ENCODE data around the gene MMP7. TPM values are rescaled to one million over a fixed set of nuclear protein-coding genes. Genes with fewer than 3 reads are reported as not detected.

Gene MMP7
- total RNA-seq, 1 experiment from 2014 or later, result not detected

DNA sequence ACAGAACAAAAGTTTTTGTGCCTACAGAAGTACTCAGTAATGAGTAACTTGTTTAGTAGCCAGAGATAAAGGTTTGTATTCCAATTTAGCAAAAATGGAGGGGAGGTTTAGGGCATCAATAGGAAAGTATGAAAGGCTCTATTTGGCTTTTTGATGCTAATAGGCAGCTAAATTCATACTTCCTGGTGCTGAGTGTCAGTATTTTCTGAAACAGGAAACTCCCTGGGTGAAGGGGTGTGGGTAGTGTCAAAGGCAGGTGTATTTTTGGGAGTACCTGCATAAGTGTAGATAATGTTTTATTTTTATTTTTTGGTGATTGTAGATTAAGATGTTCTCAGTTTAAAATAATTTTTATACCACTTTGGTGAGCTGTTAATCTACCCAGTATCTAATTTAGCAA lies 29.3 kb upstream of the MMP7 start:
- no peak overlapping the region for H3K4ac ChIP-seq (ENCODE audit: low read depth, low read length)
- no peaks in the 10 kb centered on the region for H3K23me2 ChIP-seq (ENCODE audit: insufficient read length, low read depth, low read length, poor library complexity, severe bottlenecking)
- no peak overlapping the region for H2AK5ac ChIP-seq (ENCODE audit: insufficient read length, low read length)
- Mint-ChIP-seq H3K9me3 (no peaks in the 10 kb centered on the region), H3K27me3 (ENCODE audit: low read depth) (no peaks in the 10 kb centered on the region), H3K4me1 (peaks cover 10 to 16% of the 10 kb centered on the region in 2 experiments), H3K36me3 (ENCODE audit: insufficient read depth in 1 of 3, low read depth in 3 of 3) (no peaks in the 10 kb centered on the region), H3K27ac (no peak overlapping the region), H3K4me3 (no peak overlapping the region)
- H3K23ac ChIP-seq (ENCODE audit: insufficient read length, low read depth, low read length), result no peak overlapping the region
- TF ChIP-seq, protein P1, sequence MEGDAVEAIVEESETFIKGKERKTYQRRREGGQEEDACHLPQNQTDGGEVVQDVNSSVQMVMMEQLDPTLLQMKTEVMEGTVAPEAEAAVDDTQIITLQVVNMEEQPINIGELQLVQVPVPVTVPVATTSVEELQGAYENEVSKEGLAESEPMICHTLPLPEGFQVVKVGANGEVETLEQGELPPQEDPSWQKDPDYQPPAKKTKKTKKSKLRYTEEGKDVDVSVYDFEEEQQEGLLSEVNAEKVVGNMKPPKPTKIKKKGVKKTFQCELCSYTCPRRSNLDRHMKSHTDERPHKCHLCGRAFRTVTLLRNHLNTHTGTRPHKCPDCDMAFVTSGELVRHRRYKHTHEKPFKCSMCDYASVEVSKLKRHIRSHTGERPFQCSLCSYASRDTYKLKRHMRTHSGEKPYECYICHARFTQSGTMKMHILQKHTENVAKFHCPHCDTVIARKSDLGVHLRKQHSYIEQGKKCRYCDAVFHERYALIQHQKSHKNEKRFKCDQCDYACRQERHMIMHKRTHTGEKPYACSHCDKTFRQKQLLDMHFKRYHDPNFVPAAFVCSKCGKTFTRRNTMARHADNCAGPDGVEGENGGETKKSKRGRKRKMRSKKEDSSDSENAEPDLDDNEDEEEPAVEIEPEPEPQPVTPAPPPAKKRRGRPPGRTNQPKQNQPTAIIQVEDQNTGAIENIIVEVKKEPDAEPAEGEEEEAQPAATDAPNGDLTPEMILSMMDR (conservative IDR thresholded peaks at IDR 0.05), result no peak
- H2BK20ac ChIP-seq (ENCODE audit: low read depth, low read length, poor library complexity, severe bottlenecking), result no peak overlapping the region
- H2BK120ac ChIP-seq (ENCODE audit: low read depth, low read length, poor library complexity, severe bottlenecking), result no peak overlapping the region
- no peaks in the 10 kb centered on the region for H3K79me1 ChIP-seq (ENCODE audit: insufficient read depth, low read depth, low read length, poor library complexity, severe bottlenecking)
- H4K8ac ChIP-seq (replicated peaks; ENCODE audit: insufficient read length, low read depth, low read length), result no peak overlapping the region
- no peak for DNase-seq
- no peak overlapping the region for H3K14ac ChIP-seq (ENCODE audit: insufficient read depth, low read length)
- H3K18ac ChIP-seq (ENCODE audit: insufficient read length, low read depth, low read length), result no peak overlapping the region
- H2BK12ac ChIP-seq (ENCODE audit: insufficient read length, low read depth, low read length), result no peak overlapping the region
- H2BK15ac ChIP-seq (ENCODE audit: low read depth, low read length), result no peak overlapping the region
- no peak overlapping the region for H3K4me2 ChIP-seq (ENCODE audit: insufficient read depth, insufficient read length, low read length)
- no peaks in the 10 kb centered on the region; the same call in 1 of the 2 replicates for H3K4me1 ChIP-seq (ENCODE audit: insufficient read depth, low read length)
- H2BK5ac ChIP-seq (ENCODE audit: insufficient read length, low read length), result no peak overlapping the region
- no peak overlapping the region for H3T11ph ChIP-seq (ENCODE audit: low read length)
- no peak overlapping the region for H3K27ac ChIP-seq (ENCODE audit: insufficient read length, low read depth, low read length)
- H3K9me3 ChIP-seq (ENCODE audit: control insufficient read depth, low read depth, low read length), result no peaks in the 10 kb centered on the region
- no peaks in the 10 kb centered on the region for H3K79me2 ChIP-seq (ENCODE audit: insufficient read depth, low read length)
- no peak overlapping the region for H3K9ac ChIP-seq (ENCODE audit: extremely low read depth, insufficient read length, low read length)
- H3K27me3 ChIP-seq (ENCODE audit: insufficient read depth, low read length), result no peaks in the 10 kb centered on the region
- no peak overlapping the region for H4K5ac ChIP-seq (ENCODE audit: insufficient read length, low read depth, low read length)
- H3K56ac ChIP-seq (ENCODE audit: insufficient read length, low read depth, low read length), result no peak overlapping the region
- H4K20me1 ChIP-seq (ENCODE audit: control insufficient read depth, insufficient read depth, insufficient read length), result no peaks in the 10 kb centered on the region
- H4K91ac ChIP-seq (ENCODE audit: insufficient read length, low read depth, low read length), result no peak overlapping the region
- no peak overlapping the region for H2AFZ ChIP-seq (ENCODE audit: low read length)
